ENCODE measurements around the gene NHS.

NHS gene

DNA sequence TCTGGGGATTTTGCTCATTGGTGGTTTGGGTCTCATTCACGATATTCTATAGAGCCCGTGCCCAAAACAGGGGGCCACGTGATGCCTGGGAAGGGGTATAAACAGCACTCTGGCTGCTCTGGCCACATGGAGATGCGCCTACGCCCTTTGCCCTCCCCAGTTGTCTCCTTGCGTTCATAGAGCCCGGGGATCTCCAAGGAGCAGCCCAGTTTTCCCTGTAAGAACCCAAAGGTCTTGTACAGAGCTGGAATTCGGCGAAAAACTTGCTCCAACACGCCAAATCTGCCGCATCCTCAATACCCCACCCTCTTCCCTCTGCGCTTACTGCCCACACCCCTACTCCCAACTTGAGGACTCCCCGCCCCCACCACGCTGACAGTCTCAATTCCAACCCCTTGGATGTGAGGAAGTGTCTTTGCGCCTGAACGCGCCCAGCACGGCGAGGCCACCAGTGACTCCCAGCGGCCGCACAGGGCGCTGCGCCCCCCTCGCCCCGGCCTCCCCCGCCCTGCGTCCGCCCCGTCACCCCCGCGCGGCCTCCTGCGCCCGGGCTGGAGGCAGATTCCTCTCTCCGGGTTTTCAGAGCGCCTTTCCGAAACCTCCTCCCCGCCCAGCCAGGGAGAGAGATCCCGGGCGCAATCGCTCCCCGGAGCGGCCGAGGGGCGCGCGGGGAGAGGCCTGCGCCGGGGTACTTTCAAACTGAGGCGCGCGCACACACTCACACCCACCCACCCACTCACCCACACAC, at the start of gene NHS:
TSS of gene NHS (plus strand) at position 582 of the 748 bp plus-strand sequence. CDS start 558 bp downstream, outside the sequence.
- in situ Hi-C loops (cut with MboI; ENCODE audit: low pct_unique_long_range_greater_than_20kb, low sequenced_read_pairs) = no loop called here
- DNase-seq = peak; percentile 9

DNA sequence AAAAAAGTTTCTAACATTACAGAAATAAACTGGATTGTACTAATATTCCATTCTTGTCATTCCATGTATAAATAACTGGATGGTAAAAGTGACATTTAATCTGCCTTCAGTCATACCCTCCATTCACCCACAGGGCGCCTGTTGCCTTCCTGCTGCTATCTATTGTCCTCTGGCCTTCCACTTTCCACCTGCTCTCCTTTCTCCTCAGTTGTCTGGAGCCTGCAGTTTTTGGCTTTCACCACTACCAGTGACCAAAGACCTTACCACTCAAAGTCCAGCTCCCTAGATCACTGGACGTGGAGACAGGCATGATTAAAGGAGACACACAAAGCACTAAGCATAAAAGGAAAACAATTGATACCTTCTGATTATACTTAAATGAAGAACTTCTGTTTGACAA, 46.2 kb upstream of the NHS start:
- in situ Hi-C loops (cut with MboI; ENCODE audit: low pct_unique_long_range_greater_than_20kb, low sequenced_read_pairs) = no loop called here
- no peak for DNase-seq

GRCh38 chrX:17336377-17336776, 38.6 kb upstream of the NHS start:
- DNase-seq = no peak
- in situ Hi-C loops (cut with MboI; ENCODE audit: low pct_unique_long_range_greater_than_20kb, low sequenced_read_pairs) = no loop called here

- in situ Hi-C loops (cut with MboI; ENCODE audit: low pct_unique_long_range_greater_than_20kb, low sequenced_read_pairs) = no loop called here
- DNase-seq = no peak
Observed at GRCh38 chrX:17355976-17356375, 19.0 kb upstream of the NHS start.

DNA sequence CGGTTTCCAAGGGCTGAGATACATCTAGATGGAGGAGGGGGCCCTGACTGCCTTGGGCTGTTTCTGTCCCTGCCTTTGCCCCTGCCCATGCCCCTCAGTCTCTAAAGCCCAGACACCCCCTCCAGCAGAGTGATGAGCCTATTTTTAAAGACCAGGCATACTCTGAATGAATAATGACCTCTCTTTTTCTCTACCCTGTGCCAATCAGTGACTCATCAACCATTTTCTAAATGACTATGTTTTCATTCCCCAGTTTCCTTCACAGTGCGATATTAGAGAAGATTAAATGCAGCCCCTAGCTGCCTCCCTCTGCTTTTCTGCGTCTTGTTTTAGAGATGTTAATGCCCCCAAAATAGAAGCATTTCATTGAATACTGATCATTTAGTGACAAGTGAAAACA, 15.5 kb upstream of the NHS start:
- no peak for DNase-seq
- in situ Hi-C loops (cut with MboI; ENCODE audit: low pct_unique_long_range_greater_than_20kb, low sequenced_read_pairs) = no loop called here

GRCh38 chrX:17361620-17362019, 13.4 kb upstream of the NHS start:
- DNase-seq = peak; percentile 10
- in situ Hi-C loops (cut with MboI; ENCODE audit: low pct_unique_long_range_greater_than_20kb, low sequenced_read_pairs) = no loop called here

DNA sequence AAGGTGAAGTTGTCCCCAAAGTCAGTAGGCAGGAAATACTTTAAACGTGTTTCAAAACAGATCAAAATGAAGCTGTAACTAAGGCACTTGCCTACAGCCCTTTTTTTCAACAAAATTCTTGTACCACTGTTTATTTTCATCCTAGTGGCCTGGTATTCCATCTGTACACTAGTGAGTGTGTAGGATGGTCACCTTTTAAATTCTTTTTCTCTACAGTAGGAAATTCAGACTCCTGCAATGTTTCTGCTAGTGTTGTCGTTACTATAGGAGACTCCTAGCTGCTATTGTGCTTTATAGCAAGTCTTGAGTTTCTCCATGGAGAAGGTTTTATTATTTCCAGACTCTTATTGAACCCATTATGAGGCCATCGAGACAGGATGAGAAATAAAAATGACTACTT, 7.0 kb upstream of the NHS start:
- in situ Hi-C loops (cut with MboI; ENCODE audit: low pct_unique_long_range_greater_than_20kb, low sequenced_read_pairs) = no loop called here
- DNase-seq = no peak

DNA sequence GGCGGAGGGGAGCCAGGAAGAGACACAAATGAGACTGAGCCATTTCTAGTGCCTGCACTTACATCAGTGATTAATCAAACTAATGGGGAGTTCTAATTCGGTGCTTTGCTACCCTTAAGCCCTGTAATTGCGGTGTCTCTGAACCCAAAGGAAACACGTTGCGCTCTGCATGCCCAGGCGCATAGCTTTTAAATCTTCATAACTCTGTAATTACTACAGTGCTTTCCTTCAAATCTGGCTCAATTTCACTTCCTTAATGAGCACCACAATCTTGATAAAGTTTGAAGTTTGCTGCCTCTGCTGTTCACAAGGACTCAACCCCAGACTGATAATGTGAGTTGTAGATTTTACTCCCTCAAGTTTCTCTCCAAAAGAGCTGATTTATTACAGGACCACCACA, 5.7 kb upstream of the NHS start:
- no peak for DNase-seq
- in situ Hi-C loops (cut with MboI; ENCODE audit: low pct_unique_long_range_greater_than_20kb, low sequenced_read_pairs) = no loop called here

DNA sequence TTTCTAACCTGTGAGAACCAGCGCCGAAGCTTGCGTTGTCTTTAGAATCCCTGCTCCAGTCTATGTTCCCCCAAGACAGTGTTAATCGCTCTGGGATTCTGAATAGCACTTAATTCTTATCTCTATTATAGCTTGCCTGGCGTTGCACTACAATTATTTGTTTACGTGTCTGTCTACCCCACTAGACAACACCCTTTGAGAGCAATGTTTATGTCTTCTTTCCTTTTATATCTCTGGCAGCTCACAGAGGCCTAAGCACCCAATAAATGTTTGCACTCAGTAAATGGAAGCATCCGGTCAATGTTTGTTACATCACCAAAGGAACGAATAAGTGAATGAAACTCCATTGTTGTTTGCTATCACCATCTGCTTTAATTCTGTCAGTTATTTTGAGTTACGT, 4.8 kb upstream of the NHS start:
- in situ Hi-C loops (cut with MboI; ENCODE audit: low pct_unique_long_range_greater_than_20kb, low sequenced_read_pairs) = no loop called here
- no peak for DNase-seq

DNA sequence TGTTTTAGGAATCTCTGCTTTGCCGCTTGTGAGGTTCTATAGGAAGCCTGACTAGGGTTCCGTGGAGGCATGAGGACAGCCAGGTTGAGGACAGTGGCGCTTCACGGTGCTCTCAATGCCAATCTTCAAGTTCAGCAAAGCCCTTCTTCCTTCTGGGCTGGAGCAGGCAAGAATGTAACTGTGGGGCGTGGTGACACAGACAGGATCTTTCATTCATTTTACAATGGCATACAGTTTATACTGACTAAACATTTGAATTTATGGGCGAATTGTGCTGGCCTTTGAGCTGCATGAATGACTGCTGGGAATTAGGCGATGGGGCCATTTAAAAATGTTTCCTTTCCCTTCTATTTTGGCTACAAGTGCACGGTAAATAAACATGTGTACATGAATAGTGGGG, 2.9 kb upstream of the NHS start:
- no peak for DNase-seq
- in situ Hi-C loops (cut with MboI; ENCODE audit: low pct_unique_long_range_greater_than_20kb, low sequenced_read_pairs) = no loop called here

DNA sequence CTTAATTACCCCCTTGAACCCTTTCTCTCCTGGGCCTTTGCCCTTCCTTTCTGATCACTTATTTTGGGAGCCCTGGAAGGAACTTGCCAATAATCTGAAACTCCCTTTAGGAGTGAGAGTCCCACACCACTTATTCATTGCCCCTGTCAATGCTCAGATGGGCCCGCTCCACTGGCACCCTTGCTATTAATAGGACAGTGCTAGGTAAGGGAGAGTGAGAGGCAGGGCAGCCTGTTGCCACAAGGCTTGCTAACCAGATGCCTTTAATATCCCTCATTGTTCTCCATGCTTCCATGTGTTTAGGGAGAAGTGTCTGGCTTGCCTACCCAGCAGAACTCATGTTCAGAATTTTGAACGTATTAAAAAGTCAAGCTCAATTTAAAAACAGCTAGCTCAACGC, 1.7 kb upstream of the NHS start:
- in situ Hi-C loops (cut with MboI; ENCODE audit: low pct_unique_long_range_greater_than_20kb, low sequenced_read_pairs) = no loop called here
- DNase-seq = no peak

DNA sequence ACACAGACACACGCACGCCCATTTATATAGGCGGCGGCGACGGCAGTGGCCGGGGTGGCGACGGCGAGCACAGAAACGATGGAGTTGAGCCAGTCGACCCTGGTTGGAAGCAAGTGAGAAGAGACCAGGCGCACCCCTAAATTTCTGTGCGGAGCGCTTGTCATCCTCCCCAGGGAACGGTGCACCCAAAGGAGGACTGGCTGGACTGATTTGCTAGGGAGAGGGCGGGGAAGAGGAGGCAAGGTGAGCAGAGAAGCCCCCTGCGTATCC, 302 bp downstream of the NHS start:
- in situ Hi-C loops (cut with MboI; ENCODE audit: low pct_unique_long_range_greater_than_20kb, low sequenced_read_pairs) = no loop called here
- DNase-seq = no peak

GRCh38 chrX:17375637-17376430, 834 bp downstream of the NHS start:
- in situ Hi-C loops (cut with MboI; ENCODE audit: low pct_unique_long_range_greater_than_20kb, low sequenced_read_pairs) = no loop called here
- DNase-seq = no peak

DNA sequence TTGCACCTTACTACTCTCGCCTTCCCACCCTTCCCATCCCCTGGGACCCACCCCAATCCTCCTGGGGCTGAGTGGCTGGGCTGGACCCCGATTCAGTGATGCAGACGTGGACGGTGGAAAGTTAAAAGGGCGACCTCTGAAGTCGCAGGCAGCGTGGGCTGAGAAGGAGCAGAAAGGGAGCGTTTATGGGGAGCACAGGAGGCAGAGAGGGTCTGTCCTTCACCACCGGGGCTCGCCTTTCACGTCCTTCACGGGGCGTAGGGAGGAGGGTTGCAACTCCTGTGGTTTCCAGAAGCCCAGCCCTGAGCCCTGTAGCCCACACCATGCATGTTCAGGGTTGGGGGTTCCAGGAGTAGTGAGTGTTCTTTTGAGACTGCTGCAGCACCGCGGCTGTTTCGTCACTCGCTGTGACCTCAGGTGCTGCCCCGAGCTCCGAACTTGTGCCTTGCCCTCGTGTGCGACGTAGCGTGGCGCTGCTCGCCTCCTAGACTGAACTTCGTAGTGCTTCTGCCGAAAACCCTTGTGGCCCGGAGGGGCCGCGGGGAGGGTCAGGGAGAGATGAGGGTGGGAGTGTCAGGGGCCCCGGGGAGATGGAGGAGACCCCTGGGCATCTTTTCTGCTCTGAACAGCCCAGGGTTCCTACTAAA, 1.6 kb downstream of the NHS start:
- no peak for DNase-seq
- in situ Hi-C loops (cut with MboI; ENCODE audit: low pct_unique_long_range_greater_than_20kb, low sequenced_read_pairs) = no loop called here

DNA sequence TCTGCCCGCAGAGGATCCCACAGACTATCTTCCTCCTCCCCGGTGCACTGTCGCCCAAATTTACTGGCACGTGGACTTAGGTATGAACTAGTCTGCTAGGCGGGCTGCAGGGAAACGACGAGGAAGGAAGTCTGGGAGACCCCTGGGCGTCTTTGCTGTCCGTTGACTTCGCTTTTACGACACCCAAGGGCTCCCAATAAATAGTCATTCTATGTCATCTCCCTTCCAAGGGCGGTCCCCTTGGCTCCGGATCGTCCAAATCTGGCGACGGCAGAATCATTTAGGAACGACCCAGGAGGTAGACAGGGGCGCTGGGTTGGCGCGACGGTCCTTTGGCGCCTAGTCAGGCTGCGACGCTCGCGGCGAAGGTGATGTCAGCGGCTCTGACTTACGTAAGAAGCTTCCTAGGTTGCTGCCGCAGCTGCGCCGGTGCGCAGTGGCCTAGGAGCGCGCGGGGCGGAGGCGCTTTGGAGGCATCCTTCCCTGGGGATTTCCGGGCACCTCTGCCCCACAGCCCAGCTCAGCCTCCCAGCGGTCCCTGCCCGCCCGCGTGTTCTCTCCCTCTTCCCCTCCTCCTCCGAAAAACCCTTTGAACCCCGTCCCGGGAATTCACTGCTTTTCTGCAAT, 2.2 kb downstream of the NHS start:
- DNase-seq = no peak
- in situ Hi-C loops (cut with MboI; ENCODE audit: low pct_unique_long_range_greater_than_20kb, low sequenced_read_pairs) = no loop called here

DNA sequence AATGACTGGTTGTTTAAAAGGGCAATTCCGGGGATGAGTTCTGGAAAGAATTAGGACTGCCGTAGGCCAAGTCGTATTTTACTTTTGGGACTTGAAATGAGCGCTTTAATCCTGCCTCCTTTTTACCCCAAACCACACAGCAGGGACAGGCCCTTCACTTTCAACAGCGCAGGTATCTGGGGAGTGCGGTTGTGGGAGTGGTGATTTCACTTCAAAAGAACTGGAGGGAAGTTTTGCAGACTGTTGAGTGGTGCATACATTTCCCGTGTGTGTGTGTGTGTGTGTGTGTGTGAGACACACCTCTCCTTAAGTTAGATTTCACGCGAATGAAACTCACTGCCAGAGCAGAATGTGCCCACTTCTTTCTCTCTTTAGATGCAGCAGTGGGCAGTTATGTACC, 2.8 kb downstream of the NHS start:
- in situ Hi-C loops (cut with MboI; ENCODE audit: low pct_unique_long_range_greater_than_20kb, low sequenced_read_pairs) = no loop called here

GRCh38 chrX:17380221-17380620, 5.2 kb downstream of the NHS start:
- in situ Hi-C loops (cut with MboI; ENCODE audit: low pct_unique_long_range_greater_than_20kb, low sequenced_read_pairs) = no loop called here
- DNase-seq = no peak

More for the DNA sequence above, 2.8 kb downstream of the NHS start:
- no peak for DNase-seq

GRCh38 chrX:17390419-17390850, 15.4 kb downstream of the NHS start:
- in situ Hi-C loops (cut with MboI; ENCODE audit: low pct_unique_long_range_greater_than_20kb, low sequenced_read_pairs) = no loop called here
- DNase-seq = no peak

DNA sequence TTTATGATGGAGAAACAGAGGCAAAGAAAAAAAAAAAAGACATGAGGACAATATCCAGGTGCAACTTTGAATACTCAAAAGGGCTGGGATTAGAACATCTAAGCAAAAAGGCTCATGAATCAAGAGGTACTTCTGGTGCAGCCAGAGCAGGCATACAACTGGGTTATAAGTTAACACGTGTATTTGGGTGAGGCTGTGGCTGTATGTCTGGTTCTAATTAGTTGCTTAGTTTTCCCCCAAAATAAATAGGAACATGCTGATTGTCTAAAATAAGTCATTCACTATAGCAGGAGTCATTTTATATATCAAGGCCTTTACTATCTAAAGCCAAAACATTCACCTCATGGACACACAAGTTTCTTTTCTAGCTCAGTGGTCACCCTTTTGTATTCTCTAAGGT, 20.2 kb downstream of the NHS start:
- in situ Hi-C loops (cut with MboI; ENCODE audit: low pct_unique_long_range_greater_than_20kb, low sequenced_read_pairs) = no loop called here

DNA sequence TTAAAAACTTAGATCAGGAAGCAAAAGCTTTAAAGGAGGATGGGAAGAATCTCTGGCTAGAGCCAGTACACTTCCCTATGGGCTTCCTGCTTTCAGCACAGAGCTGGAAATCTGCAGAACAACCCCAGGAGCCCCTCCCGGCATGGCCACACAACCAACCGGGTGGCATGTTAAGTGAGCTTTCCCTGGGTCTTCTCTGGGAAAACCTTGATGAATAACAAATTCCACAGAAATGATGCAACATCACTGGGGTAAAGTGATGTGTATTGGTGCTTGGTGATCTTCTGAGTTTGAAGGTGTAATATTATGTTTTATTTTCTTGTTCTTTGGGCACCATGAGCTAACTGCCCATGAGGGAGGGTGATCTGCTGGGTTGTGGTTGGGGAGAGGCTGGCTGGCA, 22.1 kb downstream of the NHS start:
- in situ Hi-C loops (cut with MboI; ENCODE audit: low pct_unique_long_range_greater_than_20kb, low sequenced_read_pairs) = no loop called here
- no peak for DNase-seq

More for the DNA sequence above, 20.2 kb downstream of the NHS start:
- no peak for DNase-seq

Measured in KBM-7 (cell line).